ENCODE results near the gene DDIT4L.
"Not testable (repeated sequence)": the region's sequence is repeated elsewhere in the genome, so short reads cannot be mapped to it uniquely, and the experiment has no call there.

- TF ChIP-seq, protein P1, sequence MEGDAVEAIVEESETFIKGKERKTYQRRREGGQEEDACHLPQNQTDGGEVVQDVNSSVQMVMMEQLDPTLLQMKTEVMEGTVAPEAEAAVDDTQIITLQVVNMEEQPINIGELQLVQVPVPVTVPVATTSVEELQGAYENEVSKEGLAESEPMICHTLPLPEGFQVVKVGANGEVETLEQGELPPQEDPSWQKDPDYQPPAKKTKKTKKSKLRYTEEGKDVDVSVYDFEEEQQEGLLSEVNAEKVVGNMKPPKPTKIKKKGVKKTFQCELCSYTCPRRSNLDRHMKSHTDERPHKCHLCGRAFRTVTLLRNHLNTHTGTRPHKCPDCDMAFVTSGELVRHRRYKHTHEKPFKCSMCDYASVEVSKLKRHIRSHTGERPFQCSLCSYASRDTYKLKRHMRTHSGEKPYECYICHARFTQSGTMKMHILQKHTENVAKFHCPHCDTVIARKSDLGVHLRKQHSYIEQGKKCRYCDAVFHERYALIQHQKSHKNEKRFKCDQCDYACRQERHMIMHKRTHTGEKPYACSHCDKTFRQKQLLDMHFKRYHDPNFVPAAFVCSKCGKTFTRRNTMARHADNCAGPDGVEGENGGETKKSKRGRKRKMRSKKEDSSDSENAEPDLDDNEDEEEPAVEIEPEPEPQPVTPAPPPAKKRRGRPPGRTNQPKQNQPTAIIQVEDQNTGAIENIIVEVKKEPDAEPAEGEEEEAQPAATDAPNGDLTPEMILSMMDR (IDR thresholded peaks at IDR 0.05) = not testable (repeated sequence)
- TF ChIP-seq POLR2A (IDR thresholded peaks at IDR 0.05) = not testable (repeated sequence)
Observed at GRCh38 chr4:100137320-100137719, 52.9 kb downstream of the DDIT4L start.

All from sigmoid colon (tissue), 3 donors.